ENCODE data around the gene COX5B.
"Not testable (repeated sequence)": the region's sequence is repeated elsewhere in the genome, so short reads cannot be mapped to it uniquely, and the experiment has no call there.

Gene COX5B

GRCh38 chr2:97678298-97678697 lies 32.4 kb downstream of the COX5B start:
- no peak for TF ChIP-seq CTCF (conservative IDR thresholded peaks at IDR 0.05; ENCODE audit: low read depth)
- DNase-seq (ENCODE audit: low spot score) = no peak
- ChIA-PET CTCF (interaction anchor here (0.6 to 0.7 kb wide), 2 partner anchors 12 to 87 kb away, joined by 5 to 13 read pairs; no protein-coding TSS in a partner anchor), POLR2A (ENCODE audit: low non-redundant PET) (no interaction called here)
- no peak overlapping the region for H3K27ac ChIP-seq

- H3K27ac ChIP-seq; POLR2A ChIA-PET (ENCODE audit: low non-redundant PET); DNase-seq (ENCODE audit: low spot score): not testable (repeated sequence)
- CTCF ChIA-PET = interaction anchor here (1.6 to 2.3 kb wide), 2 partner anchors 10 to 13 kb away, joined by 4 to 7 read pairs; no protein-coding TSS in a partner anchor
Measured at GRCh38 chr2:97687235-97687634, 41.4 kb downstream of the COX5B start.

GRCh38 chr2:97688062-97688827 lies 42.4 kb downstream of the COX5B start:
- ChIA-PET POLR2A (ENCODE audit: low non-redundant PET) (no interaction called here), CTCF (interaction anchor here (1.6 kb wide), 1 partner anchor 12 kb away, joined by 4 read pairs; no protein-coding TSS in a partner anchor)
- TF ChIP-seq CTCF (conservative IDR thresholded peaks at IDR 0.05; ENCODE audit: low read depth) = no peak
- DNase-seq (ENCODE audit: low spot score) = no peak
- H3K27ac ChIP-seq = no peak overlapping the region

- DNase-seq (ENCODE audit: low spot score) = no peak
- H3K27ac ChIP-seq = no peak overlapping the region
- ChIA-PET POLR2A (ENCODE audit: low non-redundant PET) (interaction anchor here (0.6 kb wide), 1 partner anchor 22 kb away, joined by 3 read pairs; no protein-coding TSS in a partner anchor), CTCF (interaction anchor here (0.6 to 1.6 kb wide), 3 partner anchors 27 to 1335 kb away, joined by 4 to 10 read pairs (median 7); partner anchors contain the start of gene ACTR1B)
- no peak for TF ChIP-seq CTCF (conservative IDR thresholded peaks at IDR 0.05; ENCODE audit: low read depth)
Measured at GRCh38 chr2:97691166-97691565, 45.3 kb downstream of the COX5B start.

GRCh38 chr2:97693476-97693875 lies 47.6 kb downstream of the COX5B start:
- no peak for TF ChIP-seq CTCF (conservative IDR thresholded peaks at IDR 0.05; ENCODE audit: low read depth)
- no peak overlapping the region for H3K27ac ChIP-seq
- CTCF ChIA-PET = interaction anchor here (0.5 kb wide), 1 partner anchor 1463 kb away, joined by 4 read pairs; no protein-coding TSS in a partner anchor
- no peak for DNase-seq (ENCODE audit: low spot score)
- POLR2A ChIA-PET (ENCODE audit: low non-redundant PET) = no interaction called here

GRCh38 chr2:97695744-97696143 lies 49.9 kb downstream of the COX5B start:
- TF ChIP-seq CTCF (conservative IDR thresholded peaks at IDR 0.05; ENCODE audit: low read depth) = no peak
- CTCF ChIA-PET = interaction anchor here (0.7 to 5.4 kb wide), 2 partner anchors 105 to 476 kb away, joined by 3 to 39 read pairs; no protein-coding TSS in a partner anchor
- DNase-seq (ENCODE audit: low spot score) = no peak
- POLR2A ChIA-PET (ENCODE audit: low non-redundant PET) = no interaction called here
- no peak overlapping the region for H3K27ac ChIP-seq
